Ammon's horn (tissue), 1 donor: Measurements from ENCODE around the gene PSMC3IP.
A peak's percentile ranks its signal among the peaks of the same experiment; 100 is the strongest.
"Not testable (repeated sequence)": the region's sequence is repeated elsewhere in the genome, so short reads cannot be mapped to it uniquely, and the experiment has no call there.

Experiments used
- DNase-seq: peaks from one replicate; pipeline ENCODE4 v3.0.0-alpha.2; 2016; ENCODE audit warnings: low spot score

The PSMC3IP gene

GRCh38 chr17:42561897-42562387 lies 15.6 kb downstream of the PSMC3IP start, which contains the start of gene COASY:
COASY (plus strand) TSS chr17:42562148; CDS start chr17:42562623, 475 bp downstream.
- DNase-seq, result peak; percentile 95

GRCh38 chr17:42560246-42560645 lies 17.3 kb downstream of the PSMC3IP start:
- DNase-seq, result no peak

GRCh38 chr17:42559075-42559474 lies 18.5 kb downstream of the PSMC3IP start:
- DNase-seq, result no peak

- DNase-seq, result not testable (repeated sequence)
These were observed 21.4 kb downstream of the PSMC3IP start for GRCh38 chr17:42555961-42556617.

- no peak for DNase-seq
These were observed 22.4 kb downstream of the PSMC3IP start for GRCh38 chr17:42555122-42555622.

- peak; percentile 90 for DNase-seq
These were observed 23.0 kb downstream of the PSMC3IP start for GRCh38 chr17:42554250-42555121.

- no peak for DNase-seq
These were observed 23.7 kb downstream of the PSMC3IP start for GRCh38 chr17:42553866-42554249.

- no peak for DNase-seq
These were observed 24.2 kb downstream of the PSMC3IP start for GRCh38 chr17:42553161-42553818.

- not testable (repeated sequence) for DNase-seq
These were observed 24.8 kb downstream of the PSMC3IP start, which contains the start of gene HSD17B1 for GRCh38 chr17:42552736-42553135. HSD17B1 (plus strand) TSS chr17:42552923; CDS start chr17:42552934, 11 bp downstream.

GRCh38 chr17:42548993-42549755 lies 28.4 kb downstream of the PSMC3IP start:
- DNase-seq, result no peak

GRCh38 chr17:42548070-42548837 lies 29.3 kb downstream of the PSMC3IP start:
- DNase-seq, result no peak

GRCh38 chr17:42547698-42548069 lies 29.8 kb downstream of the PSMC3IP start:
- no peak for DNase-seq

- no peak for DNase-seq
These were observed 30.5 kb downstream of the PSMC3IP start for GRCh38 chr17:42547001-42547461.

- not testable (repeated sequence) for DNase-seq
These were observed 31.6 kb downstream of the PSMC3IP start for GRCh38 chr17:42545755-42546505.

GRCh38 chr17:42544874-42545283 lies 32.6 kb downstream of the PSMC3IP start:
- DNase-seq, result no peak

- no peak for DNase-seq
These were observed 34.1 kb downstream of the PSMC3IP start for GRCh38 chr17:42543190-42544079.

GRCh38 chr17:42541041-42541833 lies 36.3 kb downstream of the PSMC3IP start:
- no peak for DNase-seq

- not testable (repeated sequence) for DNase-seq
These were observed 37.0 kb downstream of the PSMC3IP start for GRCh38 chr17:42540558-42540957.
